NCI-H2029 (cell line): ENCODE data around the gene RLBP1.

Experiments
- DNase-seq: peaks from one replicate; lab custom pipeline; 2025; lab: John Stamatoyannopoulos, UW

Gene RLBP1

DNA sequence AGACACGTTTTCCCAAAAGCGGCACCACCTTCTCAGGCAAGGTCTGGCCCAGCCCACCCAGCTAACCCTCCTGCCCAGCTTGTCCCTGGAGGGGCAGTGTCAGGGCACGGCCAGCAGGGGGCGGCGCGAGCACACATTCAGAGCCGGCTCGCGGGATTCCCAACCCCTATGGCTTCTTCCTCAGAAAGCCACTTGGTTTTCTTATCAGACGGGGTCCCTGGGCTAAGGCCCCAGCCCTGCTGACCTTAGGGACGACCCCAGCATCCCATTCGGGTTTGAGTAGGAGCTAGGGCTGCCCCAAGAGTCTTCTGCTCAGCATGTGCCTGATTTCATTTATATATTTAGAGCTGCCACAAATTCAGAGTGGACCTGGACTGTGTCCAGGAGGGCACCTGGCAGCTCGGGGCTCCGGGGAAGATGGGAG, 14.5 kb downstream of the RLBP1 start:
- DNase-seq, result peak; percentile 24

DNA sequence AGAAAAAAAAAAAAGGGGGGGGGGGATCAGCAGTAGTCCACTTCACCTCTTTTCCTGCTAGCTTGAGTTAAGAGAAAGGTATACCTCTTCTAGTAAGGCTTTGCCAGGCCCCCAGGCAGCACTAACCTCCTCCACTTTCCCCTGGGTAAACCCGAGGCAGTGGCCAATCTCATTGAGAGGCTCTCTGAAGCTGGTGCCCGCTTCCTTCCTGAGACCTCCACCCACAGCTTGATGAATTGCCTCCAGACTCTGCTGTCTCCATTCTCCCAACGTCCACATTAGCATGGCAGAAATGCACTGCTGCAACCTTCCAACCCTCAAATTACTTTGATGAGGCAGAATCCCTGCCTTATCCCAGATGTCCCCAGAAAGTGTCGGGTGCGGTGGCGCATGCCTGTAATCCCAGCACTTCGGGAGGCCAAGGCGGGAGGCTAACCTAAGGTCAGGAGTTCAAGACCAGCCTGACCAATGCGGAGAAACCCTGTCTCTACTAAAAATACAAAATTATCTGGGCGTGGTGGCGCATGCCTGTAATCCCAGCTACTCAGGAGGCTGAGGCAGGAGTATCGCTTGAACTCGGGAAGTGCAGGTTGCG, 15.3 kb downstream of the RLBP1 start:
- DNase-seq, result no peak

DNA sequence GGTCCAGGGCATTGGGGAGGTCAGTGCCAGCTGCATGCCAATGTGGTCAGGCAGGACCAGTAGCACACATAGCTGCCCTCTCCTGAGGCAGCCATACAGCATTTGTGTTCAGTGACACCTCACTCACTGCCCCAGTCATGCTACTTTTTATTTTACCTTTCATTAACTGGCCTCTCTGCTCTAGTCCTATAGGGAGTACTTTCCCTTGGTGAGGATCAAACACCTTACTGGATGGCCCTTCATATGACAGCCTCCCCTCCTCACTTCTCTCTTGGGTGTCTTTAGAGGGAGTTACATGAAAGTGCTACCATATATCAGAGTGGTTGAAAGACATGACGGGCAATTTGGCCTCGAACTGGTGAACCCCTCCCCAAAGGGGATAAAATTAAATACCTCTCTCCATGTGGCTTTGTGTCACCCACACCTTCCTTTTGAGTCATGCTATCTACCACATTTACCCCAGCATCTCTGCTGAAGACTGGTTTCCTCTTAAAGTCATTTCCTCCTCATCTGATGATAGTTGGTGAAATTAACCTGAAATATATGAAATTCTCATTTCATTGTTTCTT, 17.6 kb downstream of the RLBP1 start:
- DNase-seq, result no peak

DNA sequence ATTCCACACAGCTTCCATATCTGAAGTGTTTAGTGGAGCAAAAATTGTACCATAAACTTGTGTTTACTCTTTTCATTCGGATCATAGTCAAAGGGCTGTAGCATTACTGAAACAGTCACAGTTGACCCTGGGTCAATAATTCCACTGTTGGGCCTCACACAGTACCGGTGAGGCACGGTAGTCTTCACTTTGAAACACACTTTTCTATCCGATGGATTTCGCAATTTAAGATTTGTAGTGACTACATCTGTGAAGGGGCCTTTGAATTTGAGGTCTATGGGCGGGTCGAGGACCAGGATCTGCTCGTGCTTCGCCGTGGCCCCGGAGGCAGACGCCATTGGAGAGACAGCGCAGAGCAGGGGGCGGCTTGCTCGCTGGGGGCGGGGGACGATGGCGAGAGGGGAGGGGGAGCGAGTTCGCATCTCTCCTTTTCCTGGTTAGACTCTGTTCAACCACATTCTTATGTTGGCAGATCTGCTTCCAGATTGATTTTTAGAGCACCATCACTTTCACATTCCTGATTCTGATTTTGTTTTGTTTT, 19.8 kb downstream of the RLBP1 start:
- no peak for DNase-seq

DNA sequence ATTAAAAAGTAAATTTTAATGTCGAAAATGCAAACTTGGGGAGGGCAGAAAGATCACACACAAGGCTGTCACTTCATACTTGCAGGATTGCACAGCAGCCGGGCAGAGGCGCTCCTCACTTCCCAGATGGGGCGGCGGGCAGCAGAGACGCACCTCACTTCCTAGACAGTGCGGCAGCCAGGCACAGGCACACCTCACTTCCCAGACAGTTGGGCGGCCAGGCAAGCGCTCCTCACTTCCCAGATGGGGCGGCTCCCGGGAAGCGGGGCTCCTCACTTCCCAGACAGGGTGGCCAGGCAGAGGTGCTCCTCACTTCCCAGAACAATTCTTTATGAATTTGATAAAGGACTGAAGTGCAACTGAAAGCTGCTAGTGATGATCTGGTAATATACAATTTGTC, 21.2 kb downstream of the RLBP1 start:
- DNase-seq, result no peak

DNA sequence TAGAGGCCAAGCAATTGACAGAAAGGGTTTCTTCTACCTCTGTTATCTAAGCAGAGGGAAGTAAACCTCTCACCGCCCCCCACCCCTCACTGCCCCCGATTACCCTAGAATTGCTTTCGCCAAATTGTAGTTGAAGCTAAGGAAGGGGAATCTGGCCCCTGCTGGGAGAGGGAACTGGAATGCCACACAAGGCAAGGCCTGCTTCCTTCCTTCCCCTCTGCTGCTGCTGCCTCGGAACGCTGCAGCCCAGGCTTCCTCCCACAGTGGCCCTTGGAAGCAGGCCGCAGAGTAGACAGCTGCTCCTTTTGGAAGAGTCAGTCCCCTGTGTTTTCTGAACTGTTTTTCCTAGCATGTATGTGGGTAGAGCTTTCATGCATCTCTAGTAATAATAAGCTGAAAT, 21.6 kb downstream of the RLBP1 start:
- no peak for DNase-seq

DNA sequence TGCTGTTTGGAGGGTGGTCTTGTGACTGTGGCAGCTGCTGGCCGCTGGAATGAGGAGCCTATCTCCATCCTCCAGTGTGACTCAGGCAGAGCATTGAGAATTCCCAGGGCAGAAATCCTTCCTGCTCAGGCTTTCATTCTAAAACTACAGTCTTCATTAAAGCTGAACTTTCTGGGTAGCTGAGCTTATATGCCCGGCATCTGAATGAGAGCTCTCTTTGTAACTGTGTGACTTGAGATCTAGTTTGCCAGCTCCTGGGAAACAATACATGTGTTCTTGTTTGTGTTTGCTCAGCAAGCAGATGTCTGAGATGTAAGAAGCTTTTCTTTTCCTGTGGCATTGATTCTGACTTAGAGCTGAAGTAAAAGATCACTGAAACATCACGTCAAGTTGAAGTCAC, 22.4 kb downstream of the RLBP1 start:
- no peak for DNase-seq

DNA sequence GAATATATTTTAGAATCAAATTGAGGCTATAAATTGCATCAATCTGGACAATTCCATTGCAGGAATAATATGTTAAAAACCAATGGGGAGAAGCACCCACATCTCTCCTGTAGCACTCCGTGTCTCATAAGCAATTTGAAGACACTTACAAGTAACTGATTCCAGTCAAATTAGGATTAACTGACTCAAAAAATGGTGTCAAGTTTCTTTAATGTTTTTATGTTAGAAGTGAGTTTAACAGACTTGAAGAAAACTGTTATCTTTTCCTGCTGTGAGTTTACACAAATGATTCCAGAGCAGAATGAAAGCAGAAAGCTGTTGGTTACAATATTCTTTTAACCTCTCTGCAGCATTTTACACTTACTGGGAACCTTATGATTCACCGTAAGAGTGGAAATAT, 23.2 kb downstream of the RLBP1 start:
- DNase-seq, result no peak

DNA sequence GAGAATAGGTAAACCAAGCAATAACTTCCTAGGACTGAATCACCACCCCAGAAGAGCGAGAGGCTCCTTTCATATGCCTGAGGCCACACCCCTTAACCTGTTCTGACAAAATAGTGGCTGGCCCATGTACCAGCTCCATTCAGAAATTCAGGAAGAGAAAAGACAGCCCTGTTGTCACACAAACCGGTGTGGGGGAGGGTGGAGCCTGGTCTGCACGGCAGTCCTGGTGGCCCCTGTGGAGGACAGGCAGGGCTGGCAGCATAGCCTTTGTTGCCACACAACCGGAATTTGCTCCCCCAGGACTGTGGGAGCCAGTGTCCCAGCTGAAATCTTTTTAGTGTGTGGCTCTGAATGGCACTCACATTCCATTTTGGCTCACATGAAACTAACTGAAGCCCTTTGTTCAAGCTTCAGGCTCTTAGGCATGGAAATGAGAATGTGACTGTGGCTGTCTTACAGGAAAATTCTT, 23.8 kb downstream of the RLBP1 start:
- peak; percentile 42 for DNase-seq

DNA sequence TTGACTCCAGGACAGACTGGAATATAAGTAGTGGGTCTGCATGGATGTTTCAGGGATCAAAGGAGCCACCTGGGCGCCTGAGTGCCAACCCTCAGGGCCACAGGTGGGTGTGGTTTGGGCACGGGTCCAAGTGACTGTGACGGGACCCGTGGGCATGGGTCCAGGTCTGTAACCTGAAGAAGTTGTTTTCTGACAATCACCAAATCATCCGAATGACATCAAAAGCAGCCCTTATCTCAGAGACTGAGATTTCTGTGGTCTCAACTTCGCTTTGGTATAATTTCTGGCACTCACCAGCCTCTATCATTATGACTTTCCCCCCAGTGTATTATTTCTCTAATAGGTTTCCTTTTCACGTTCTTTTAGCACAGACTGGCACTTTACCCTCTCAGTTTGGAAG, 24.4 kb downstream of the RLBP1 start:
- DNase-seq, result peak; percentile 63

DNA sequence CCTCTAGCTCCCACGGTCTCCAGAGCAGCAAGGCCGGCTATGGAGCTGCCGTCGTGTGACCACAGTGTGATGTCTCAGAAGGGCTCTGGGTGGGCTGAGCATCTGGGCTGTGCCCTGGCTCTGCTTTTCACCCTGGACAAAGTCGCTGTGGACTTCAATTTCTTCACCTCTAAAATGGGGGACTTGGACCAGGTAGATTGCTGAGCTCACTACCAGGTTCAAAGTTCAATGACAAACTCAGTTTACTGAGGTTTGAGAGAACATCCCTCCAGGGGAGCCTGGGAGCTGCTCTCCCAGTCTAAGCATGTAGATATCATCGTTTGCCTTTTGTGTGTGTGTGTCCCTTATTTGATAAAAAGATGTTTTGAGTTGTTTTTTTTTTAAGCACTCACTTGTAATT, 25.1 kb downstream of the RLBP1 start:
- DNase-seq, result no peak

DNA sequence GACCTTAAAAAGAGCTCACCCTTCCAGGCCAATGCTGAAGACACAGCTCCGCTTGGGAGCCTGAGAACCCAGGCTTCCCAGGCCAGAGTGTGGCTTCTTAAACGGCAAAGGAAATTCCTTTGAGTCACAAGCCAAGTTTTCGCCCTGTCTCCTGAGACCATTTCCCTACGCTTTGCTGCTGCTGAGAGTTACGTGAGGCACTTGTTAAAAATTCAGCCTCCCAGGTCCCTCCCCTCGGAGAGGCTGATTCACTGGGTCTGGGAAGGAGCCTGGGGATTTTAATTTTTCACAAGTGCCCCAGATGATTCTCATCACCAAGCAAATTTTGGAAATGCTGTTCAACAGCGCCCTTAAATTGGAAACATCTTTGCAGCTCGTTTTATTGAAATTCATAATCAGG, 25.5 kb downstream of the RLBP1 start:
- DNase-seq, result no peak

DNA sequence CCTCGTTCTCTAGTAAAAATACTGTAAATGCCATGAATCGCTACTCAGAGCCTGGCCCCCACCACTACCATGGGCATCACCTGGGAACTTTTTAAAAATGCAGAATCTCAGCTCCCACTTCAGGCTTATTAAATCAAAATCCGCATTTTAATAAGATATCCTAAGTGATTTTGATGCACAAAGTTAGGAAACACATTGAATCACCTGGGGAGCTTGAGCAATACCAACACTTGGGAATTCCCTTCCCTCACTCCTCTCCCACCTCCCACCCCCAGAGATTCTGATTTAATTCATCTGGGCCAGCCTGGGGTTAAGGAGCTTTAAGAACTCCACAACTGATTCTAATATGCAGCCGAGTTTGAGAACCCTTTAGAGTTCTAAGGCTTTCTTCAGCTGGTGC, 26.8 kb downstream of the RLBP1 start:
- no peak for DNase-seq

DNA sequence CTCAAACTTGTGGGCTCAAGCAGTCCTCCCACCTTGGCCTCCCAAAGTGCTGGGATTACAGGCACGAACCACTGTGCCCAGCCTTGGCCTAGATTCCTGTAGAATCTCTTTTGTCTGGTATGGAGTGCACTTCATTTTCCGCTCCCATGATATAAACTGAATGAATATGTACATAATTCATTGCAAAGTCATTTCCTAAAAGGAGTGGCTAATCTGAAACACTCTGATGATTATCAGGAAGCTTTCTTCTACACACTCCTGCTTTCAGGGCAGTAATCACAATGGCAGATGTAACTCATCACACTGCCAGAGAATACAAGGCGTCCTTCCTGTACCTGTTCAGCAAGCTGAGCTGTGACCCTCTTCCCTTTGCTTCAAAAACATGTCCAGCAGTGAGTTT, 28.6 kb downstream of the RLBP1 start:
- DNase-seq, result no peak

DNA sequence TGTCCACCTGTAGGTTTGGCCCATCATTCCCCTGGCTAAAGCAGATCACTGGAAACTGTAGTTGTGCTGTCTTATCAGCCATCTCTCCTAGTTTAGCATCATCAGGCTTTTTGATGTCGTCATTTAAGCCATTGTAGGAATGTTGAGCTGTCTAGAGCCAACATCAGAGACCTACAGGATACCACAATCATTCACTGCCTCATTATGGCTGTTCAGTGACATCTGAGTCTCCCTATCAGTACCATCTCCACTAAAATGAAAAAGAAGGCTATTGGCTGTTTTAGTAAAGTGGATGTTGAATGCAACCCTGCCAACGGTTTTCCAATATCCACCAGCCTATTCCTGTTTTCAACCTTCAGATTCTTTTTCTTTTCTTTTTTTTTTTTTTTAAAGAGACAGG, 29.2 kb downstream of the RLBP1 start:
- no peak for DNase-seq

DNA sequence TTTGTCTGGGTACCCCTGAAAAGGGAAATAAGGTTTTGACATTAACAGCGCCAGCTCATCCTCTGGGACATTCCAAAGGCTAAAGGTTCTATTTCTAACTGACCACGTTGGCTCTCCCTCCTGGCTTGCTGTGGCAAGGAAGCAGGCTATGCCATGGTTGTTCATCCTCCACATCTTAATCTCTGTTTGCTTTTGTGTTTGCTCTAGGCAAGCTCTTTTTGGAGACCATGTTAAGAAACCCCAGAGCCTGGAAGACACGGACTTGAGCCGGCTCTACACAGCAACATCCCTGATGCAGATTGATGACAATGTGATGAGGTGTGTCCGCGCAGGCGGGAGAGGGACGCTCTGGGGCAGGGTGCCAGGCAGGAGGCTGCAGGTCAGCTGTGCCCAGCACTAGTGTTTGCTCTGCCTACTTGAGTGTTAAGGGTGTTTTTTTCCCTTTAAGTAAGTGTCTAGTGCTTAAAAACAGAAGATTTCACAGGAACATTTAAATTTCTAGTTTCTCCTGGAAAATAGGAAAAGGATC, 33.3 kb downstream of the RLBP1 start:
- DNase-seq, result peak; percentile 41

DNA sequence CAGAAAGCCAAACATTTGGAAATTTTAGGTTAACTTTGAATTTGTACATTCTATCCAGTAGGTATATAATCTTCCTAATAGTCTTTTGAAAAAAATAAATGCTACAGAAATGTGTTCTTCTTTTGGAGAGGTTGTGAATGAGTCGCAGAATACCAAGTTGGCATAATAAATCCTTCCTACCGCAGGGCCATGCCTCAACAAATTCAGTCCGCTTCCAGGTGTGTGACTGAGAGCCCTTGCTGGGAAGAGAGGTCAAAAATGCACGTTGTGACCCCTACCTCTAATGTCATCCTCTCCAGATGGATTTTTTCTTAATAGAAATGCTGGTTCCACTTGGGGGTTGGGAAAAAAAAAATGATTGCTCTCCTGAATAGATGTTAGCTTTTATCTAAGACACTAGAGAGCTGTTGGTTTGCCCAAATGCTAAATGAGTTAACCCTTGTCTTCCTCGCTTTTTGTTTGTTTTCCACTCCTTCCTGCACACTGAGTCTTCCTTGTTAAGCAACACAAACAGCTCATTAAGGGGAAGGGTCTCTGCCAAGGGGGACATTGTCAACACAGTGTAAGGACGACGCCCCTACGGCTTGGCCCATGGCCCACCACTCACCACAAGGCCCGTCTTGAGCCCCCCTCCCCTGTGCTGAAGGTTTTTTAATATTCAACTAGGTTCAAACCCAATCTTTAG, 33.9 kb downstream of the RLBP1 start:
- no peak for DNase-seq

DNA sequence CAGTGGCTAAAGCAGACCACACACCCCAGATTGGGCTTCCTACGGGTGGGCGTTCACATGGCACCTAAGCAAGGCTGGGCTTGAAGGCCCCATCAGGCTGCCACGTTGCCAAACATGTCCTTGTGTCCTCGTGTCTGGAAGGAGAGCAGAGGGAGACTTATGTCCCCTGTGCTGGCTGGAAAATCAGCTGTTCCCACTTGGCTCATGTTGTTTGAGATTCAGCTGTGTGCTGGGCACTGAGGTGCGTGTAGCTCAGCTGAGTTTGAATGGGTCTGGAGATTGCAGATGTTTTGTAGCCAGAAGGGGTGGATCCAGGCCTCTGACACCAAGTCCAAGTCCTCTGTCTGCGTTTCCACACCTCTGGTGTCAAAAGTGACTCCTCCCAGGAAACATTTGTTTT, 34.6 kb downstream of the RLBP1 start:
- peak; percentile 23 for DNase-seq

DNA sequence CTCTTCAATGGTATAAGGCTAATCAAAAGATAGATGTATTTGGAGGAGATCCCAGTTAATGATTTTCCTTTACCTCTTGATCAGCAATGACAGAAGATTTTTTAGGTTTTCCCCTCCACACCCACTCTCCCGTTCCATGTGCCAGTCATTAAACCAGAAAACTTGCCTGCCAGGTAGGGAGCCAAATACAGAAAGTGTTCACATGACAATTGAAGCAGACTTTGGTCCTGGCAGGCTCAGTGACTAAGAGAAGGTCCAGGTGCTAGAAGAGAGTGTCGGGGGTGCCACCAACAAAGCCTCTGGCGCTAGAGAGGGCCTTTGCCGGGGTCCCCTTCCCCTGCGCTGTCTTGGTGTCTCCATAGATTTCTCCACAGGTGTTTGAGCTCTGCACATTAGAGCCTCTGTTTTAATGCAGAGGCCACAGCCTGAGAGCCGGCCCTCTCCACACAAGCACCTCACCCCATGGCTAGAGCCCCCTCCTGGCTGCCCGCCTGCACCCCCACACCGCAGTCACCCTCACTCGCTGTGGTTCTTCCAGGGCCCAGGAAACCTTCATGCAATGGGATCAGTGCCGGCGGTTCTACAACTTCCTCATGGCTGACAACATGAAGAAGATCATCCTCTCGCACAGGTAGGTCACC, 36.4 kb downstream of the RLBP1 start:
- no peak for DNase-seq

DNA sequence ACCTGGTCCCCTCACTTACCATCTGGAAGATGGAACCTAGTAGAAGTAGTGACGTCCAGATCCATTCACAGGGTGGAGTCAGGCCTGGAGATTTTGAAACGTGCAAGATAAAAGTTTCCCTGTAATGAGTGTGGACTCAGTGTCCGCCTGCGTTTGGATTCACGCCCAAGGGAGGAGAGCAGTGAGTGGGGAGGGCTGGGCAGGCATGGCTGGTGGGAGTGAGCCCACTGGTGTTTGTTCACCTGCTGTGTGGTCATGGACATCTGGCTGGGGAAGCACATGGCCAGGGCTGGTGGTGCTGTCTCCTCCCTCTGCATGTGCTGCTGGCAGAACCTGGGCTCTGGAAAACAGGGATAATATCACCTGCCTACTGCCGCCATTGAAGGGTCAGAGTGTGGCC, 37.0 kb downstream of the RLBP1 start:
- peak; percentile 50 for DNase-seq

DNA sequence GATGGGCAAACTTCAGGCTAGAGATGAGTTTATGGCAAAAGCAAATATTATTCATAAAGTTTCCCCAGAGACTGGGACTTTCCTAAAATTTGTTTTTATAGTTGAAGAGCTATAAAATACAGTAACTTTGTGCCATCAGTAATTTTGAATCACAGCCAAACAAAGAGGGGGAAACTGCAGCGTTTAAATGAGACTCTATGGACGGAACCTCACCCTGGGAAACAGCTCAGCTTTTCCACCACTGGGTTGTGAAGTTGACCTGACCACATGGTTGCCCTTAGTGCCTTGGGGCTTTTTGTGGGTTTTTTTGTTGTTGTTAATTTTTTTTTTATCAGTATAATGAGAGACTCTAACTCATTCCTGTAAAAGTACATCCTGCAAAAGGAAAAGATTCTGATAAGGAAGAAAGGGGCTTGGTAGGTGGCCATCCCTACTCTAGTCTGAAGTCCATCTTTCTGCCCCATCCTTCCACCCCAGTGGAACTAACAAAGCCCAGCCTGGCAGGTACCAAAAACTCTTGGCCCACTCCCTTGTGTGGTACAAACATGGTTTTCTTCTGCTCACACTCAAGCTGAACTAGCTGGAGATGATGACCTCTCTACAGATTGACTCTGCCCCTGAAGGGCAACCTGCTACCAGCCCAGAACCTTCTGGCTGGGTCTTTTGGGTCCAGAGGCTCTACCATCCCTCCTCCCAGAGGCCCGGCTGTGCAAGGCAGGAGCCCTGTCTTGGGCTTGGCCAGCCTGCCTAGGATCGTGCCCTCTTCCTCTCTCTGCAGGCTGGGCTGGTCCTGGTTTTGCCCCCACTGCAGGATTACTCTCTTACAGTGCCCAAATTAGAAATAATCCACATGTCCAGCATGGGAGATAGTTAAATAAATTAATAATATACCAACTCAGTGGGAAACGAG, 41.2 kb downstream of the RLBP1 start:
- no peak for DNase-seq
